SKM-1 (cell line): ENCODE results near the gene FCAR.
"Not testable (repeated sequence)": the region's sequence is repeated elsewhere in the genome, so short reads cannot be mapped to it uniquely, and the experiment has no call there.

Experiments
- DNase-seq: peaks from one replicate; lab custom pipeline; 2025; ENCODE audit not compliant: unreplicated experiment; lab: John Stamatoyannopoulos, UW

FCAR gene

DNA sequence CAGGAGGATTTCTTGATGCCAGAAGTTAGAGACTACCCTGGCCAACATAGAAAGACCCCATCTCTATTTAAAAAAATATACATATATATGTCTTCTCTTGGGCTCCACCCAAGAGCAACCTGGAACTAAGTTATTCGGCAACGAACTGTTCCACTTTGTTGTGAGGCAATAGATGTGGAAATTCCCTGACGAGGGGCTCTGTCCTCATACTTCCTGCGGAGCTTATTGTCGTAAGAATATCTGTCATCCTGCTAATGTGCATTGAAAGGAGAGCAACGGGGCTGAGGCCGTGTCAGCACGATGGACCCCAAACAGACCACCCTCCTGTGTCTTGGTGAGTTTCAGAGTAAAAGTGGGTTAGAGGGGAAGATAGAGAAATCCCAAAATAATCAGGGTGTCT lies at the start of gene FCAR:
TSS of gene FCAR (plus strand) at position 246 of the 400 bp plus-strand sequence. CDS start at position 301, 55 bp downstream.
- peak; percentile 0 for DNase-seq

DNA sequence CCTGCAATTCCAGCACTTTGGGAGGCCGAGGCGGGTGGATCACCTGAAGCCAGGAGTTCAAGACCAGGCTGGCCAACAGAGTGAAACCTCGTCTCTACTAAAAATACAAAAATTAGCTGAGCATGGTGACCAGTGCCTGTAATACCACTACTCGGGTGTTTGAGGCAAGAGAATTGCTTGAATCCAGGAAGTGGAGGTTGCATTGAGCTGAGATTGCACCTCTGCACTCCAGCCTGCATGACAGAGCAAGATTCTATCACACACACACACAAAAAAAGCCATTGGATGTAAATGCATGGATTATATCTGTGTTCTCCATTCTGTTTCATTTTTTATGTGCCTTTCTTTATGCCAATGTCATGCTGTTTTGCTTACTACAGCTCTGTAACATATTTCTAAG lies 49.6 kb upstream of the FCAR start:
- DNase-seq: not testable (repeated sequence)

DNA sequence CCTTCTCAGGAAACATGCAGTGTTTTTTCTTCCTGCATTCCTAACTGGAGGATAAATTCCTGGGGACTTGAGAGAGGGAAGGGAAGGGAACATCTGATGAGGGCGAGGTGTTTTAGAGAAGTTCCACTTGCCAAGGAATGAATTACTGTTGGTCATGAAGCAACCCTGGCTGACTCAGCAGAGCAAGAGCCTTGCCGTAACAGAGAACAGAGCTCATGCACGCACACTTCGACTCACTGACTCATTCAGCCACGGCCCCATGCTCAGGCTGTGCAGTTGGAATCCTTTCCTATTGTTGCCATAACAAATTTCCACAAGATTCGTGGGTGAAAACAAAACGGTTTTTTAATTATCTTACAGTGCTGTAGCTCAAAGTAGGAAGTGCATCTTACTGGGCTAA lies 48.7 kb upstream of the FCAR start:
- DNase-seq: not testable (repeated sequence)

DNA sequence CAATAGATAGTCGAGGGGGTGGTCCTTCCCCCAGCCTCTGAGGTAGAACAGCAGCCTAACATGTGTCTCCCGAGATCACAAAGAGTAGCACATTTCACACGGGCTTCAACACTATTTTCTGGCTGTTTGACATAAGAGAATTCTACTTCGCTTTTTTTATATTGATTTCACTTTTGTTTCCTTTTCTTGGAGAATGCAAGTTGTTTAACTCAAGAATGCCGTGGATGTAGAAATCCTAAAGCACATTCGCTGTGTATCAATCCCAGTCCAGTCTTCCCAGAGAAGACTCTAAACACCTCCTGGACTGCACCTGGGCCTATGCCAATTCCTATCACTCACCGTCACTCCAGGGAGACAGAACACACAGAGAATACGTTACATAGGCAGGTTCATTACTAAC lies 46.0 kb upstream of the FCAR start:
- not testable (repeated sequence) for DNase-seq

DNA sequence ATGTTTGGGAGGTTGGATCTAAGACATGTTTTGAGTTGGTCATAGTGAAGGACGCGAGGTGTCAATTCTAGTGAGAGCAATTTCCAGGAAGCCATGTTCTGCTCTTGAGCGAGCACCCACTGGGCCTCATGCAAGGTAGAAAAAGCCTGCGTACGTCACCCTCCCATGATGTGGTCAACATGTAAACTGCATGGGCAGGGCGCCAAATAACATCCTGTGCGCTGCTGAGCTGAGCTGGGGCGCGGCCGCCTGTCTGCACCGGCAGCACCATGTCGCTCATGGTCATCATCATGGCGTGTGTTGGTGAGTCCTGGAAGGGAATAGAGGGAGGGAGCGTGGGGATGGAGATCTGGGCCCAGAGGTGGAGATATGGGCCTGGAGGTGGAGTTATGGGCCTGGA lies 41.5 kb upstream of the FCAR start, which contains the start of gene KIR2DS4:
TSS of gene KIR2DS4 (plus strand) at position 181 of the 400 bp plus-strand sequence.
- DNase-seq: not testable (repeated sequence)

DNA sequence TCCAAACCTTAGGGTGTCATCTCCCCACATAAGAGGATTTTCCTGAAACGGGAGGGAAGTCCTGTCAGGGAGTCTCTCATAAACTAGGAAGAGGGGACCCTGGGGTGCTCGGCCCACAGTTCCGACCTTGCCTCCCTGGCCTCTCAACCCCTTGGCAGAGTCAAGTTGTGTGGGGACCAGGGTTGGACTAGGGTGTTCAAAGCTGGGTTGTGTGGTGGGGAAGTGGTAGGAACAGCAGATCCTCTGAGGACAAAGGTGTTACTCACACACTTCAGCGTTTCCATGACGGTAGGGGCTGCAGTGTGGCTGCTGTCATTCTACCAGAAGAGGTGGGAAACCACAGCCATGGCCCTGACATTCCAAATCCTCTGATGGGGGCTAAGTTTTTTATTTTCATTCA lies 38.9 kb upstream of the FCAR start:
- DNase-seq: not testable (repeated sequence)

DNA sequence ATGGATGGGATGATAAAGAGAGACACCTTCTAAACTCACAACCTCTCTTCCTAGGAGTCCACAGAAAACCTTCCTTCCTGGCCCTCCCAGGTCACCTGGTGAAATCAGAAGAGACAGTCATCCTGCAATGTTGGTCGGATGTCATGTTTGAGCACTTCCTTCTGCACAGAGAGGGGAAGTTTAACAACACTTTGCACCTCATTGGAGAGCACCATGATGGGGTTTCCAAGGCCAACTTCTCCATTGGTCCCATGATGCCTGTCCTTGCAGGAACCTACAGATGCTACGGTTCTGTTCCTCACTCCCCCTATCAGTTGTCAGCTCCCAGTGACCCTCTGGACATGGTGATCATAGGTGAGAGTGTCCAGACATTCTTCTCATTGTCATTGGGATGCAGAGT lies 36.5 kb upstream of the FCAR start:
- DNase-seq: not testable (repeated sequence)

DNA sequence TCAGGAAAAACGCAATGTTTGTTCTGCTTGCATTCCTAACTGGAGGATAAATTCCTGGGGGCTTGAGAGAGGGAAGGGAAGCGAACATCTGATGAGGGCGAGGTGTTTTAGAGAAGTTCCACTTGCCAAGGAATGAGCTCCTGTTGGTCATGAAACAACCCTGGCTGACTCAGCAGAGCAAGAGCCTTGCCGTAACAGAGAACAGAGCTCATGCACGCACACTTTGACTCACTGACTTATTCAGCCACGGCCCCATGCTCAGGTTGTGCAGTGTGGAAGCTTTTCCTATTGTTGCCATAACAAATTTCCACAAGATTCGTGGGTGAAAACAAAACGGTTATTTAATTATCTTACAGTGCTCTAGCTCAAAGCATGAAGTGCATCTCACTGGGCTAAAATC lies 30.9 kb upstream of the FCAR start:
- DNase-seq: not testable (repeated sequence)

DNA sequence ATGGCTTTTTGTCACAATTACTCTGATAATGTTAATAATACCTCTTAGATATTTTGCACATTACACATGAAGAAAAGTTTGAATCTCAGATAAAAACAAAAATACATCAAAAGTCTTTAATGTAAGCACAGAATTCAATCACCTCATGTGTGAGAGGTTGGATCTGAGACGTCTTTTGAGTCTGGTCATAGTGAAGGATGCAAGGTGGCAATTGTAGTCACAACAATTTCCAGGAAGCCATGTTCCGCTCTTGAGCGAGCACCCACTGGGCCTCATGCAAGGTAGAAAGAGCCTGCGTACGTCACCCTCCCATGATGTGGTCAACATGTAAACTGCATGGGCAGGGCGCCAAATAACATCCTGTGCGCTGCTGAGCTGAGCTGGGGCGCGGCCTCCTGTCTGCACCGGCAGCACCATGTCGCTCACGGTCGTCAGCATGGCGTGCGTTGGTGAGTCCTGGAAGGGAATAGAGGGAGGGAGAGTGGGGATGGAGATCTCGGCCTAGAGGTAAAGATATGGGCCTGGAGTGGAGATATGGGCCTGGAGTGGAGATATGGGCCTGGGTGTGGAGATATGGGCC lies 23.9 kb upstream of the FCAR start, which contains the start of gene KIR3DL2:
TSS of gene KIR3DL2 (plus strand) at position 383 of the 580 bp plus-strand sequence. CDS start at position 416, 33 bp downstream.
- not testable (repeated sequence) for DNase-seq

DNA sequence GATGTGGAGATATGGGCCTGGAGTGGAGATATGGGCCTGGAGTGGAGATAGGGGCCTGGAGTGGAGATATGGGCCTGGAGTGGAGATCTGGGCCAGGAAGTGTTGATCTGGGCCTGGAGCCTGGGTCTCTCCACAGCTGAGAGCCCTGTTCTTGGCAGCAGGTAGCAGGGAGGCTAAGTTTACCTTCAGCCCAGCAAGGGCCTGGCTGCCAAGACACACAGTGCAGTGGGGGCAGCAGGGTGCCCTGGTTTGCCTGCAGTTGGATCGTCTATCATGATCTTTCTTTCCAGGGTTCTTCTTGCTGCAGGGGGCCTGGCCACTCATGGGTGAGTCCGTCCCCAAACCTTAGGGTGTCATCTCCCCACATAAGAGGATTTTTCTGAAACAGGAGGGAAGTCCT lies 23.1 kb upstream of the FCAR start:
- no peak for DNase-seq

DNA sequence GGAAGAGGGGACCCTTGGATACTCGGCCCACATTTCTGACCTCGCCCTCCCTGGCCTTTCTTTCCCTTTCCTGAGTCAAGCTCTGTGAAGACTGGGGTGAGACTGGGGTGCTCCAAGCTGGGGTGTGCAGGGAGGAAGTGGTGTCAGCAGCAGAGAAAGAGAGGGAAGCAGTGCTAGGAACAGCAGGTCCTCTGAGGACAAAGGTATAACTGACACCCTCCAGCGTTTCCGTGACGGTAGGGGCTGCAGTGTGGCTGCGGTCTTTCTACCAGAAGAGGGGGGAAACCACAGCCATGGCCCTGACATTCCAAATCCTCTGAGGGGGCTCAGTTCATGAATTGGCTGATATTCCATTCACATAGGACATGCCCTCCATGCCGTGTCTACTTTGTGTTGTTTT lies 22.7 kb upstream of the FCAR start:
- DNase-seq: no peak

DNA sequence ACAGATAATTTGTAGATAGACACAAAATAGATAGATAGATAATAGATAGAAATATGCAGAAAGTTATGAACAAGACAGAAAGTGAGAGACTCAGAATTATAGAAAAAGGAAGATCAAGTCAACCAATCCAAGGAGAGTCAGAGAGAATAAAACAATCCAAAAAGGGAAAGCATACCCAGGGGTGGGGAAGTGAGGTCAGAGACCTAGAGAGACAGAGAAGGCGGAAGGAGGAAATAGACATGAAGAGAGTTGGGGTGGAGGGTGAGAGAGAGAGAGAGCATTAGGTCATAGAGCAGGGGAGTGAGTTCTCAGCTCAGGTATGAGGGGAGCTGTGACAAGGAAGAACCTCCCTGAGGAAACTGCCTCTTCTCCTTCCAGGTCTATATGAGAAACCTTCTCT lies 18.8 kb upstream of the FCAR start:
- not testable (repeated sequence) for DNase-seq

DNA sequence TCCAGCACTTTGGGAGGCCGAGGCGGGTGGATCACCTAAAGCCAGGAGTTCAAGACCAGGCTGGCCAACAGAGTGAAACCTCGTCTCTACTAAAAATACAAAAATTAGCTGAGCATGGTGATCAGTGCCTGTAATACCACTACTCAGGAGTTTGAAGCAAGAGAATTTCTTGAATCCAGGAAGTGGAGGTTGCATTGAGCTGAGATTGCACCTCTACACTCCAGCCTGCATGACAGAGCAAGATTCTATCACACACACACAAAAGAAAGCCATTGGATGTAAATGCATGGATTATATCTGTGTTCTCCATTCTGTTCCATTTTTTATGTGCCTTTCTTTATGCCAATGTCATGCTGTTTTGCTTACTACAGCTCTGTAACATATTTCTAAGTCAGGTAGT lies 15.6 kb upstream of the FCAR start:
- DNase-seq: not testable (repeated sequence)

DNA sequence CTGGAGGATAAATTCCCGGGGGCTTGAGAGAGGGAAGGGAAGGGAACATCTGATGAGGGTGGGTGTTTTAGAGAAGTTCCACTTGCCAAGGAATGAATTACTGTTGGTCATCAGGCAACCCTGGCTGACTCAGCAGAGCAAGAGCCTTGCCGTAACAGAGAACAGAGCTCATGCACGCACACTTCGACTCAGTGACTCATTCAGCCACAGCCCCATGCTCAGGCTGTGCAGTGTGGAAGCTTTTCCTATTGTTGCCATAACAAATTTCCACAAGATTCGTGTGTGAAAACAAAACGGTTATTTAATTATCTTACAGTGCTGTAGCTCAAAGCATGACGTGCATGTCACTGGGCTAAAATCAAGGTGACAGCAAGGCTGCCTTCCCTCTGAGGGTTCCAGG lies 14.6 kb upstream of the FCAR start:
- not testable (repeated sequence) for DNase-seq

DNA sequence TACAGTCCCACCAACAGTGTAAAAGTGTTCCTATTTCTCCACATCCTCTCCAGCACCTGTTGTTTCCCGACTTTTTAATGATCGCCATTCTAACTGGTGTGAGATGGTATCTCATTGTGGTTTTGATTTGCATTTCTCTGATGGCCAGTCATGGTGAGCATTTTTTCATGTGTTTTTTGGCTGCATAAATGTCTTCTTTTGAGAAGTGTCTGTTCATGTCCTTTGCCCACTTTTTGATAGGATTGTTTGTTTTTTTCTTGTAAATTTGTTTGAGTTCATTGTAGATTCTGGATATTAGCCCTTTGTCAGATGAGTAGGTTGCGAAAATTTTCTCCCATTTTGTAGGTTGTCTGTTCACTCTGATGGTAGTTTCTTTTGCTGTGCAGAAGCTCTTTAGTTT lies 10.6 kb upstream of the FCAR start:
- not testable (repeated sequence) for DNase-seq

DNA sequence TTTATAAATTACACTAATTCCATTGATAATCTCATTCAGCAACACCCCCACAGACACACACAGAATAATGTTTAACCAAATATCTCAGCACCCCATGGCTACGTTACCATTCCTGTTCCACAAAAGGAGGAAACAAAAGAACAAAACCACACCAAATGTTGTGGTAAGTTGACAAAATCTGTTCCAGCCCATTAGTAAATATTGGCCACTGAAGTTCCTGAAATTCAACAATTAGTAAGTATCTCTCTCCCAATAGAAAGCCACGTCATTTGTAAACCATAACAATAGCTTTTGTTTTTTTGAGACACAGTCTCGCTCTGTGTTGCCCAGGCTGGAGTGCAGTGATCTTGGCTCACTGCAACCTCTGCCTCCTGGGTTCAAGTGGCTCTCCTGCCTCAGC lies 2.3 kb upstream of the FCAR start:
- DNase-seq: no peak

DNA sequence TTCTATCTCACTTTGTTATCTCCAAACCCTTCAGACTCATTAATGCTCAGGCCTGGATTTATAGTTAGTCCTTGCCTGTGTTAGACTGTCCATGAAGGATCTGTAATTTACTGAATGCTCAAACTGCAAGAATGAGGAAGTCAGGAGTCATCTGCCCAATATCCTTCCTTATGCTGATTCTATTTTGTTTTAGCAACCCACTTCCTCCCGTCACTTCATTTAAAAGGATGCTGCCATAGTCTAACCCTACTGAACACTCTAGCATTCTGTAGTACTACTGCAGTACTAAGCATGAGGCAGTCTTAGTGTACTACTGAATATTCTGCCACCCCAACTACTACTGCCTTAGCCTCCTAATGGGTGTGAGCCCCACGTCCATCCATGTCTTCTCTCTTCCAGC lies 1.5 kb downstream of the FCAR start:
- DNase-seq: peak; percentile 7

DNA sequence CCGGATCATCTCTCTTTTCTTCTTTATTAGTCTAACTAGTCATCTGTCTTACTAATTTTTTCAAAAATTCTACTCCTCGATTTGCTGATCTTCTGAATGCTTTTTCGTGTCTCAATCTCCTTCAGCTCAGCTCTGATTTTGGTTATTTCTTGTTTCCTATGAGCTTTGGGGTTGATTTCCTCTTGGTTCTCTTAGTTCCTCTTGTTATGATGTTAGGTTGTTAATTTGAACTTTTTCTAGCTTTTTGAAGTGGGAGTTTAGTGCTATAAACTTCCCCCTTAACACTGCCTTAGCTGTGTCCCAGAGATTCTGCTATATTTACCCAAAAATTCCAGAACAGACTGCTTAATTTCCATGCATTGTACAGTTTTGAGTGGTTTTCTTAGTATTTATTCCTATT lies 3.4 kb downstream of the FCAR start:
- DNase-seq: no peak

DNA sequence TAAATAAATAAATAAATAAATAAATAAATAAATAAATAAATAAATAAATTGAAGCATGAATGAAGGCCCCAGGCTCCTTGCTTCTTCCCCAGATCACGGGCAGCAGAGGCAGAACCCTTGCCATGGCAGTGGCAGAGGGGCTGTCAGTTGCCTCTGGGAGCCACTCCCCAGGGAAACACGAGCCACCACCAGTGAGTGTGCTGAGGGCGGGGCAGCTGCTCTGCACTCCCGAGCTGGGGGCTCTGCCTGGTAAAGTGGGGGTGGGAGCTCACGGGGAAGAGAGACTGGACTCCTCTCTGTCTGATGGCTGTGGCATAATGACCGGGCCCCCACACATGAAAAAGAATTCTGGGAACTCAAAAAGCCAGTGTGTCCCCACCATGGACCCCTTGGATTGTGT lies 7.8 kb downstream of the FCAR start:
- no peak for DNase-seq

DNA sequence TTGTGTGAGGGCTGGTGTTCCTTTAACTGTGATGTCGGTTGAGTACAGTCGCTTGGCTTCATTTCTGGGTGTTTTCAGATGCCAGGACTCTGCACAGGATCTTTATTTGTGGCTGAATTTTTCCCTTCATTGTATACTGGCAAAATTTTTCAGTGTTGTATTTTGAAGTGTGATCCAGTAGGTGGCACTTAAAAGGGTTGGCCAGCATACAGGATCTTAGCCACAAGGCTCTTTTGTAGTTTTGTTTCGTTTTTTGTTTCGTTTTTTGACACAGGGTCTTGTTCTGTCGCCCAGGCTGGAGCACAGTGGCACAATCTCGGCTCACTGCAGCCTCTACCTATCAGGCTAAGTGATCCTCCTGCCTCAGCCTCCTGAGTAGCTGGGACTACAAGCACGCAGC lies 8.7 kb downstream of the FCAR start:
- DNase-seq: no peak

DNA sequence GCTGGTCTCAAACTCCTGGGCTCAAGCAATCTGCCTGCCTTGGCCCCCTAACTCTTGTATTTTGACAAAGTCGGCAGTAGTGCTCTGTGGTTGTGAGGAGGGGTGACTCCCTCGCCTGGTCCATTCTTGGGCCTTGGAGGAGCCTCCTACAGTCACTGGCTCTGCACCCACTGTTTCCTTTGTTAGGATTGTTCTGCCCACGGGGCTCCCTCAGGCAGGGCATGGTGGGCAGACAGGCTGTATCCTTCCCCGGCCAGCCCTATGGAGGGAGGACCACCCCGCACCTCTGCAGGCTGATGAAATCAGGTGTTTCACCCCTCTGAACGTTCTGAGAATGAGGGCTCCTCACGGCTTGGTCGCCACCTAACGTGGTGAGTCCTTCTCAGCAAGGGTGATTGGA lies 9.2 kb downstream of the FCAR start:
- DNase-seq: no peak

DNA sequence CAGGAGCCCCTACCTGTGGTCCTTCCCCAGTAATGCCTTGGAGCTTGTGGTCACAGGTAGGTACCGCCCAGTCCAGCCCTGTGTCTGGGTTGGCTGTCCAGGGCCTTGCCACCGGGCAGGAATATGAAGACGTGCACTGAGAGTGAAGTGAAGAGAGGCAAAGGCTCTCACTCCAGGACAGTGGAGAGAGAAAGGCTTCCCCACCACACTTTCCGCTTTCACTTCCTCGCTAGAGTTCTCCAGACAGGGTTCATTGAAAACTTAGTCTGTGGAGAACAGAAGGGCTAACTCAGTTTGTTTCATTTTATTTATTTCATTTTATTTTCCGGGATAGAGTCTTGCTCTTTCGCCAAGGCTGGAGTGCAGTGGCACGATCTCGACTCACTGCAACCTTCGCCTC lies 14.2 kb downstream of the FCAR start:
- DNase-seq: no peak

DNA sequence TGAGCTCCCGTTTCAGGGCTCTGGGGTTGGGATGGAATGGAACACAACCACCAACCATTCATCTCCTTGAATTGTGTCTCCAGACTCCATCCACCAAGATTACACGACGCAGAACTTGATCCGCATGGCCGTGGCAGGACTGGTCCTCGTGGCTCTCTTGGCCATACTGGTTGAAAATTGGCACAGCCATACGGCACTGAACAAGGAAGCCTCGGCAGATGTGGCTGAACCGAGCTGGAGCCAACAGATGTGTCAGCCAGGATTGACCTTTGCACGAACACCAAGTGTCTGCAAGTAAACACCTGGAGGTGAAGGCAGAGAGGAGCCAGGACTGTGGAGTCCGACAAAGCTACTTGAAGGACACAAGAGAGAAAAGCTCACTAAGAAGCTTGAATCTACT lies 15.5 kb downstream of the FCAR start:
- no peak for DNase-seq
